ENCODE measurements around the gene KRTAP10-12.
A peak's percentile ranks its signal among the peaks of the same experiment; 100 is the strongest.

Gene KRTAP10-12

DNA sequence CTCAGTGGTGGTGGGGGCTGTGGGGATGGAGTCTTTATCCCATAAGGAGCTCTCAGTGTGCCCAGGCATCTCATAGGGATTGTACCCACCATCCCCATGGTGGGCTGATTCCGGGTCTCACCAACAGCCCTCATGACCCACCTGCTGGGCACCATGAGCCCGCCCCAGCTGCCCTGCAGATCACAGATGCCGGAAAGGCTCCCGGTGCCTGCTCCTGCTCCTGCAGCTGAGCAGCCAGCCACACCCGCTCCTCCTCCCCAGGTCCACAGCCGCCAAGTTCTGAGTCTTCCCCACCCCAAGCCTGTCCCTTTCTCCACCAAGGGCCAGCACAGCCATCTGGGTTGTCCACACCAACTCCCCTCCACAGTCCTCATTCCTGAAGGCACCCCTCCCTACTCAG, 29.9 kb downstream of the KRTAP10-12 start:
- H3K27me3 ChIP-seq (ENCODE audit: control insufficient read depth in 3 of 3, insufficient read depth in 3 of 3, low read depth in 1 of 3, low read length in 3 of 3), result peaks cover 0 to 46% (median 8%) of the 10 kb centered on the region in 3 experiments
- no peak for DNase-seq (ENCODE audit: low spot score)
- no peak overlapping the region for H3K4me3 ChIP-seq (ENCODE audit: low read length in 2 of 2)

DNA sequence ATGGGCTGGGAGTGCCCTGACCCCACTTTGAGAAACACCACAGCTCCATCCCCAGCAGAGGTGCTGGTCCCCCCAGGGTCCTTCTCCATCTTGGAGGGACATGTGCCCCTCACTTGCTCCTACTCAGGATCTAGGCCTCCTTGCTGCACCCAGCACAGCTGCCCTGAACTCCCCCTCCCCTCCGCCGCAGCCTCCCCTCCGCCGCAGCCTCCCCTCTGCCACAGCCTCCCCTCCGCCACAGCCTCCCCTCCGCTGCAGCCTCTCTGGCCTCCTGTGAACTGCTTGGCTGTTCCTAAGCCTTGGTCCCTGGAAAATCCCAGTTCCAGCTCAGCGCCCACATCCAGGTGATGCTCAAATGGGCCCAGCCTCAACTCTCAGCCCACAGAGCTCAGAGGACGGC, 30.3 kb downstream of the KRTAP10-12 start:
- DNase-seq (ENCODE audit: low spot score), result no peak
- H2BK120ac ChIP-seq (ENCODE audit: low read depth, low read length), result no peak overlapping the region
- H4K91ac ChIP-seq (ENCODE audit: low read depth, low read length, poor library complexity), result no peak overlapping the region
- H3K9ac ChIP-seq (ENCODE audit: low read depth, low read length, poor library complexity), result no peak overlapping the region
- no peak overlapping the region for H3K18ac ChIP-seq (ENCODE audit: low read length)
- no peak overlapping the region for H2BK12ac ChIP-seq (ENCODE audit: low read length)
- H2AK5ac ChIP-seq (ENCODE audit: low read depth, low read length), result no peak overlapping the region
- no peak overlapping the region for H3K23ac ChIP-seq (ENCODE audit: low read depth, low read length, poor library complexity)
- no peak overlapping the region for H3K4me3 ChIP-seq (ENCODE audit: low read length in 2 of 2)
- no peak overlapping the region for H3K4me2 ChIP-seq (ENCODE audit: insufficient read depth, low read length, poor library complexity, severe bottlenecking)
- peaks cover 0 to 6% of the 10 kb centered on the region in 2 donors for H3K9me3 ChIP-seq (replicated peaks in 1 of 2; ENCODE audit: control insufficient read depth in 2 of 2, insufficient read depth in 1 of 2, low read depth in 1 of 2, low read length in 2 of 2)
- no peak overlapping the region for H3K4ac ChIP-seq (ENCODE audit: low read length)
- no CpG with 5 or more reads among the region's 8 CpGs for WGBS, 2 donors (ENCODE audit: extremely low coverage in 2 of 2, insufficient read length in 2 of 2, insufficient replicate concordance in 1 of 2)
- no peak overlapping the region for H3K27ac ChIP-seq (replicated peaks; ENCODE audit: low read length)
- H2BK15ac ChIP-seq (ENCODE audit: low read length), result no peak overlapping the region
- no peaks in the 10 kb centered on the region for H3K79me1 ChIP-seq (ENCODE audit: low read depth, low read length)
- no peaks in the 10 kb centered on the region for H3K36me3 ChIP-seq (replicated peaks in 1 of 2; ENCODE audit: control insufficient read depth in 2 of 2, insufficient read depth in 2 of 2, low read length in 2 of 2)
- H3K4me1 ChIP-seq (ENCODE audit: control insufficient read depth in 2 of 2, insufficient read depth in 1 of 2, low read depth in 1 of 2, low read length in 2 of 2), result peaks cover 0 to 2% of the 10 kb centered on the region in 2 donors
- H2BK5ac ChIP-seq (ENCODE audit: low read length), result no peak overlapping the region
- no peak overlapping the region for H2AFZ ChIP-seq (ENCODE audit: low read length)
- H4K8ac ChIP-seq (ENCODE audit: low read depth, low read length), result no peak overlapping the region
- H3K27me3 ChIP-seq (ENCODE audit: control insufficient read depth in 3 of 3, insufficient read depth in 3 of 3, low read depth in 1 of 3, low read length in 3 of 3), result peaks cover 0 to 51% (median 8%) of the 10 kb centered on the region in 3 experiments
- H3K14ac ChIP-seq (ENCODE audit: low read length), result no peak overlapping the region

More for the DNA sequence above, 29.9 kb downstream of the KRTAP10-12 start:
- Histone ChIP-seq H3K27ac (replicated peaks; ENCODE audit: low read length) (no peak overlapping the region), H3K36me3 (replicated peaks in 1 of 2; ENCODE audit: control insufficient read depth in 2 of 2, insufficient read depth in 2 of 2, low read length in 2 of 2) (no peaks in the 10 kb centered on the region), H2AFZ (ENCODE audit: low read length) (no peak overlapping the region), H3K4ac (ENCODE audit: low read length) (no peak overlapping the region), H2BK15ac (ENCODE audit: low read length) (peak overlapping the region; percentile 20), H3K23ac (ENCODE audit: low read depth, low read length, poor library complexity) (no peak overlapping the region), H3K14ac (ENCODE audit: low read length) (no peak overlapping the region), H2BK120ac (ENCODE audit: low read depth, low read length) (no peak overlapping the region), H3K4me2 (ENCODE audit: insufficient read depth, low read length, poor library complexity, severe bottlenecking) (no peak overlapping the region), H3K4me1 (ENCODE audit: control insufficient read depth in 2 of 2, insufficient read depth in 1 of 2, low read depth in 1 of 2, low read length in 2 of 2) (peaks cover 0 to 2% of the 10 kb centered on the region in 2 donors), H3K79me1 (ENCODE audit: low read depth, low read length) (no peaks in the 10 kb centered on the region), H3K18ac (ENCODE audit: low read length) (peak overlapping the region; percentile 48), H2BK5ac (ENCODE audit: low read length) (no peak overlapping the region), H3K9me3 (replicated peaks in 1 of 2; ENCODE audit: control insufficient read depth in 2 of 2, insufficient read depth in 1 of 2, low read depth in 1 of 2, low read length in 2 of 2) (peaks cover 0 to 4% of the 10 kb centered on the region in 2 donors), H3K9ac (ENCODE audit: low read depth, low read length, poor library complexity) (peak overlapping the region; percentile 7), H2AK5ac (ENCODE audit: low read depth, low read length) (no peak overlapping the region), H2BK12ac (ENCODE audit: low read length) (no peak overlapping the region), H4K91ac (ENCODE audit: low read depth, low read length, poor library complexity) (no peak overlapping the region), H4K8ac (ENCODE audit: low read depth, low read length) (no peak overlapping the region)
- no CpG with 5 or more reads among the region's 6 CpGs for WGBS, 2 donors (ENCODE audit: extremely low coverage in 2 of 2, insufficient read length in 2 of 2, insufficient replicate concordance in 1 of 2)

DNA sequence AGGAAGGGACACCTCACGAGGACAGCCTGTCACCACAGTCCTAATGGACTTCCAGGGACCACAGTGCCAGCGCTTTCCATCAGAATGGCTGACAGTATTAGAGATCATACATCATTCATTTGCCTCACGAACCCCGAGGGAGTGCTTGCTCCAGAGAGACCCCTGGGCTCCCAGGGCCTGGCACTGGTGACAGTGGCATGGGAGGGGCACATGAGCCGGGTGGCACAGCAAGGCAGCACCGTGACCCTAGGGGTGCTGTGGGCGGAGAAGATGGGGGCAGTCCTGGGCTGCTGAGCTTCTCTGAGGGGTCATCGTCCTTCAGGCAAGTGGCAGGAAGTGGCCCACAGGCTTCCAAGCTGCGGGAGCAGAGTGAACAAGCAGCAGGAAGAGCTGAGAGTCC, 30.8 kb downstream of the KRTAP10-12 start:
- no peak overlapping the region for H3K4ac ChIP-seq (ENCODE audit: low read length)
- no CpG with 5 or more reads among the region's 9 CpGs for WGBS, 2 donors (ENCODE audit: extremely low coverage in 2 of 2, insufficient read length in 2 of 2, insufficient replicate concordance in 1 of 2)
- no peak overlapping the region for H3K9ac ChIP-seq (ENCODE audit: low read depth, low read length, poor library complexity)
- peaks cover 0 to 51% (median 8%) of the 10 kb centered on the region in 3 experiments for H3K27me3 ChIP-seq (ENCODE audit: control insufficient read depth in 3 of 3, insufficient read depth in 3 of 3, low read depth in 1 of 3, low read length in 3 of 3)
- no peak overlapping the region for H4K8ac ChIP-seq (ENCODE audit: low read depth, low read length)
- H2AK5ac ChIP-seq (ENCODE audit: low read depth, low read length), result no peak overlapping the region
- no peak overlapping the region for H2BK12ac ChIP-seq (ENCODE audit: low read length)
- no peak overlapping the region for H3K23ac ChIP-seq (ENCODE audit: low read depth, low read length, poor library complexity)
- H3K36me3 ChIP-seq (replicated peaks in 1 of 2; ENCODE audit: control insufficient read depth in 2 of 2, insufficient read depth in 2 of 2, low read length in 2 of 2), result no peaks in the 10 kb centered on the region
- H3K4me2 ChIP-seq (ENCODE audit: insufficient read depth, low read length, poor library complexity, severe bottlenecking), result no peak overlapping the region
- H2AFZ ChIP-seq (ENCODE audit: low read length), result no peak overlapping the region
- no peak overlapping the region for H3K18ac ChIP-seq (ENCODE audit: low read length)
- H3K4me3 ChIP-seq (ENCODE audit: low read length in 2 of 2), result no peak overlapping the region
- no peaks in the 10 kb centered on the region for H3K79me1 ChIP-seq (ENCODE audit: low read depth, low read length)
- DNase-seq (ENCODE audit: low spot score), result no peak
- H3K9me3 ChIP-seq (replicated peaks in 1 of 2; ENCODE audit: control insufficient read depth in 2 of 2, insufficient read depth in 1 of 2, low read depth in 1 of 2, low read length in 2 of 2), result peaks cover 0 to 6% of the 10 kb centered on the region in 2 donors
- no peak overlapping the region for H2BK5ac ChIP-seq (ENCODE audit: low read length)
- no peak overlapping the region for H2BK120ac ChIP-seq (ENCODE audit: low read depth, low read length)
- H4K91ac ChIP-seq (ENCODE audit: low read depth, low read length, poor library complexity), result no peak overlapping the region
- no peak overlapping the region for H2BK15ac ChIP-seq (ENCODE audit: low read length)
- no peak overlapping the region for H3K14ac ChIP-seq (ENCODE audit: low read length)
- peaks cover 0 to 2% of the 10 kb centered on the region in 2 donors for H3K4me1 ChIP-seq (ENCODE audit: control insufficient read depth in 2 of 2, insufficient read depth in 1 of 2, low read depth in 1 of 2, low read length in 2 of 2)
- no peak overlapping the region for H3K27ac ChIP-seq (replicated peaks; ENCODE audit: low read length)

DNA sequence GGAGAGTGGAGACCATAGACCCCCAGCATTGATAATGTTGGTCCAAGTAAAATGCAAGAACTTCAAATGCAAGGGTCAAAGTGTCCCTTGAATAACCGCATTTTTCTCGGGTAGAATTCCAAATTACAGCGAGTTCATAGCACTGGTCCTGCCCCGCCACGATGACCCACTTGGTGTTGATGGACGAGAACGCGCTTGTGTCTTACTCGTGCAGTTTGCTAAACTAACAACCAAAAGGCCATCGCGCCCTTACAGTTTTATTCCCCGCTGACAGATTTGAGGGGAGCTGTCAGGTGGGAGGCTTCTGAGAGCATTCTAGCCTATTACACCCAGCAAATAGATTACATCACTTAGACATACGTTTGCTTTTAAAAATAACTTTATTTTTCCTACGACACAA, 31.7 kb downstream of the KRTAP10-12 start:
- H3K9ac ChIP-seq (ENCODE audit: low read depth, low read length, poor library complexity), result no peak overlapping the region
- H3K14ac ChIP-seq (ENCODE audit: low read length), result no peak overlapping the region
- H4K91ac ChIP-seq (ENCODE audit: low read depth, low read length, poor library complexity), result no peak overlapping the region
- peaks cover 0 to 47% (median 5%) of the 10 kb centered on the region in 3 experiments for H3K27me3 ChIP-seq (ENCODE audit: control insufficient read depth in 3 of 3, insufficient read depth in 3 of 3, low read depth in 1 of 3, low read length in 3 of 3)
- H4K8ac ChIP-seq (ENCODE audit: low read depth, low read length), result no peak overlapping the region
- H3K23ac ChIP-seq (ENCODE audit: low read depth, low read length, poor library complexity), result no peak overlapping the region
- H3K9me3 ChIP-seq (replicated peaks in 1 of 2; ENCODE audit: control insufficient read depth in 2 of 2, insufficient read depth in 1 of 2, low read depth in 1 of 2, low read length in 2 of 2), result peaks cover 0 to 6% of the 10 kb centered on the region in 2 donors
- no peaks in the 10 kb centered on the region for H3K36me3 ChIP-seq (replicated peaks in 1 of 2; ENCODE audit: control insufficient read depth in 2 of 2, insufficient read depth in 2 of 2, low read length in 2 of 2)
- no CpG with 5 or more reads among the region's 14 CpGs for WGBS, 2 donors (ENCODE audit: extremely low coverage in 2 of 2, insufficient read length in 2 of 2, insufficient replicate concordance in 1 of 2)
- no peak overlapping the region for H3K4me2 ChIP-seq (ENCODE audit: insufficient read depth, low read length, poor library complexity, severe bottlenecking)
- H2AFZ ChIP-seq (ENCODE audit: low read length), result no peak overlapping the region
- H2BK15ac ChIP-seq (ENCODE audit: low read length), result no peak overlapping the region
- no peak overlapping the region for H3K4me3 ChIP-seq (ENCODE audit: low read length in 2 of 2)
- H3K79me1 ChIP-seq (ENCODE audit: low read depth, low read length), result no peaks in the 10 kb centered on the region
- H2AK5ac ChIP-seq (ENCODE audit: low read depth, low read length), result no peak overlapping the region
- H3K27ac ChIP-seq (replicated peaks; ENCODE audit: low read length), result no peak overlapping the region
- H3K18ac ChIP-seq (ENCODE audit: low read length), result no peak overlapping the region
- H2BK12ac ChIP-seq (ENCODE audit: low read length), result no peak overlapping the region
- no peak overlapping the region for H2BK120ac ChIP-seq (ENCODE audit: low read depth, low read length)
- H2BK5ac ChIP-seq (ENCODE audit: low read length), result no peak overlapping the region
- DNase-seq (ENCODE audit: low spot score), result no peak
- H3K4ac ChIP-seq (ENCODE audit: low read length), result no peak overlapping the region
- H3K4me1 ChIP-seq (ENCODE audit: control insufficient read depth in 2 of 2, insufficient read depth in 1 of 2, low read depth in 1 of 2, low read length in 2 of 2), result no peaks in the 10 kb centered on the region

Measured in neuronal stem cell (in vitro differentiated cells).